Gastrocnemius medialis (tissue), 4 donors: ENCODE data around the gene FCHSD1. TPM values are rescaled to one million over a fixed set of nuclear protein-coding genes. Genes with fewer than 3 reads are reported as not detected.

ENCODE experiments used
- ATAC-seq, 2 donors: fragments of 150-250 bp; one replicate each; pipeline ENCODE4 v1.9.1; 2016
- DNase-seq, 2 donors: peaks; one replicate each; pipeline ENCODE4 v3.0.0-alpha.2; 2019
- H3K27ac ChIP-seq, 4 donors: fragments of 200-600 bp; sonication (generic); 1 replicate in 1 of 4; 2 replicates in 3 of 4; pipeline ENCODE4 v1.5.1; 2016 to 2018; ENCODE audit warnings: mild to moderate bottlenecking in 2 of 4, moderate library complexity in 1 of 4
- H3K27me3 ChIP-seq, 3 donors: fragments of 200-600 bp; sonication (generic) in 2 of 3; 1 replicate in 1 of 3; 2 replicates in 2 of 3; pipeline versions ENCODE4 v1.5.1 to v1.6.0; 2016 to 2019; ENCODE audit warnings: mild to moderate bottlenecking in 1 of 3, moderate library complexity in 1 of 3
- H3K36me3 ChIP-seq, 2 donors: fragments of 200-600 bp; sonication (generic) in 1 of 2; one replicate each; pipeline ENCODE4 v1.5.1; 2017 to 2018
- H3K4me1 ChIP-seq, 2 donors: fragments of 200-600 bp; sonication (generic) in 1 of 2; one replicate each; pipeline ENCODE4 v1.5.1; 2016 to 2017; ENCODE audit warnings: mild to moderate bottlenecking in 2 of 2
- H3K4me3 ChIP-seq, 4 donors: fragments of 200-600 bp; sonication (generic) in 3 of 4; 1 replicate in 1 of 4; 2 replicates in 3 of 4; pipeline ENCODE4 v1.5.1; 2016 to 2019; ENCODE audit warnings: mild to moderate bottlenecking in 2 of 4
- H3K9me3 ChIP-seq, 3 donors: fragments of 200-600 bp; sonication (generic) in 2 of 3; 1 replicate in 1 of 3; 2 replicates in 2 of 3; pipeline ENCODE4 v1.5.1; 2016 to 2019
- POLR2A ChIP-seq, 2 donors: fragments of 450-650 bp; IDR thresholded peaks; one replicate each; pipeline ENCODE4 v1.6.1; 2017; ENCODE audit warnings: antibody characterized with exemption in 2 of 2, mild to moderate bottlenecking in 2 of 2, moderate library complexity in 2 of 2
- in situ Hi-C, 4 donors: fragments of 200-750 bp; cut with MboI; loops; one replicate each; pipeline versions ENCODE4 v1.15.0 to v1.8.0; 2017; ENCODE audit warnings: low sequenced_read_pairs in 4 of 4
- intact Hi-C: fragments of 100-400 bp; cut with DNase I; formaldehyde crosslinking; loops from one replicate; pipeline ENCODE4 v1.15.1; 2023; ENCODE audit warnings: low total_unique reads
- total RNA-seq, 4 donors: library from RNA; depleted of rRNA; stranded (reverse); fragments of >200 nt; gene quantifications; one replicate each; pipeline versions ENCODE4 v1.1.0 to v1.2.3, GENCODE V29; 2016
- TF ChIP-seq, protein P1 (sequence below), 5 experiments: fragments of 450-650 bp in 3 of 5; fragments of 200-600 bp in 2 of 5; sonication (generic) in 2 of 5; IDR thresholded peaks in 4 of 5; conservative IDR thresholded peaks in 1 of 5; 1 replicate in 4 of 5; 2 replicates in 1 of 5; pipeline ENCODE4 v1.5.1; 2016 to 2019; ENCODE audit warnings: antibody characterized with exemption in 5 of 5, mild to moderate bottlenecking in 3 of 5, moderate library complexity in 3 of 5

FCHSD1 gene
- total RNA-seq, 4 donors from 2014 or later: 0.32 to 2.6 (median 0.65) TPM

DNA sequence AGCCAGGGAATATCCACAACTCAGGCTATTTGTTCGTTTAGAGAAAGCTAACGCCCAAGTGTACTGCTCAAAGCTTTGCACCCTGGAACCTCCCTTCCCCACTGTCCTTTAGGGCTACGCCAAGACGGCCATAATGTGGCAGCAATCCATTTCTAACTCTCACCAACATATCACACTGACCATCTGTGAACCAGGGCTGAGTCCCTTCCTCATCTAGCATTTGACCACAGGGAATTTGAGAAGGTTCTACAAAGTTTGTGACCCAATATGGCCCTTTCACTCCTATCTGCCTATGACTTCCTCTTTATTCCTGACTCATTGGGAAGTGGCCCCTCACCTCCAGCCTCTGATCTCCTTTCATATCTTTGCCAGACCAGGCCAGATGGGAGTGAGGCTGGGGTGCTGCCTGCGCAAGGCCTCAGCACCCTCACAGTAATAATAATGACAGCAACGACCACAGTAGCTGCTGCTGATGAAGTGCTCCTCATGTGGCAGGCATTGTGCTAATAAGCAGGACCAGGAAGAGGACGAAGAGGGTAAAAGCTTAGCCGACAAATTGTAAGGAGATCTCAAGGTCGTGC is 40.2 kb upstream of the FCHSD1 start:
- H3K4me3 ChIP-seq: no peak overlapping the region
- DNase-seq (no peak), ATAC-seq (no peak)
- H3K4me1 ChIP-seq: peaks cover 0 to 4% of the 10 kb centered on the region in 2 donors
- intact Hi-C loops (loop anchor here (10.0 kb wide), 1 partner anchor 453 kb away; no protein-coding TSS in a partner anchor), in situ Hi-C loops (loop anchor here (5.0 to 25.0 kb wide), 4 partner anchors 193 to 446 kb away; partner anchors contain the start of gene PCDH12 (in 2 of the 4))
- no peak overlapping the region for H3K27ac ChIP-seq
- H3K36me3 ChIP-seq: no peaks in the 10 kb centered on the region
- TF ChIP-seq POLR2A (IDR thresholded peaks at IDR 0.05): no peak
- TF ChIP-seq, protein P1, sequence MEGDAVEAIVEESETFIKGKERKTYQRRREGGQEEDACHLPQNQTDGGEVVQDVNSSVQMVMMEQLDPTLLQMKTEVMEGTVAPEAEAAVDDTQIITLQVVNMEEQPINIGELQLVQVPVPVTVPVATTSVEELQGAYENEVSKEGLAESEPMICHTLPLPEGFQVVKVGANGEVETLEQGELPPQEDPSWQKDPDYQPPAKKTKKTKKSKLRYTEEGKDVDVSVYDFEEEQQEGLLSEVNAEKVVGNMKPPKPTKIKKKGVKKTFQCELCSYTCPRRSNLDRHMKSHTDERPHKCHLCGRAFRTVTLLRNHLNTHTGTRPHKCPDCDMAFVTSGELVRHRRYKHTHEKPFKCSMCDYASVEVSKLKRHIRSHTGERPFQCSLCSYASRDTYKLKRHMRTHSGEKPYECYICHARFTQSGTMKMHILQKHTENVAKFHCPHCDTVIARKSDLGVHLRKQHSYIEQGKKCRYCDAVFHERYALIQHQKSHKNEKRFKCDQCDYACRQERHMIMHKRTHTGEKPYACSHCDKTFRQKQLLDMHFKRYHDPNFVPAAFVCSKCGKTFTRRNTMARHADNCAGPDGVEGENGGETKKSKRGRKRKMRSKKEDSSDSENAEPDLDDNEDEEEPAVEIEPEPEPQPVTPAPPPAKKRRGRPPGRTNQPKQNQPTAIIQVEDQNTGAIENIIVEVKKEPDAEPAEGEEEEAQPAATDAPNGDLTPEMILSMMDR (IDR thresholded peaks at IDR 0.05 in 4 of 5, conservative IDR thresholded peaks at IDR 0.05 in 1 of 5): no peak
- H3K27me3 ChIP-seq: no peaks in the 10 kb centered on the region
- no peaks in the 10 kb centered on the region for H3K9me3 ChIP-seq

DNA sequence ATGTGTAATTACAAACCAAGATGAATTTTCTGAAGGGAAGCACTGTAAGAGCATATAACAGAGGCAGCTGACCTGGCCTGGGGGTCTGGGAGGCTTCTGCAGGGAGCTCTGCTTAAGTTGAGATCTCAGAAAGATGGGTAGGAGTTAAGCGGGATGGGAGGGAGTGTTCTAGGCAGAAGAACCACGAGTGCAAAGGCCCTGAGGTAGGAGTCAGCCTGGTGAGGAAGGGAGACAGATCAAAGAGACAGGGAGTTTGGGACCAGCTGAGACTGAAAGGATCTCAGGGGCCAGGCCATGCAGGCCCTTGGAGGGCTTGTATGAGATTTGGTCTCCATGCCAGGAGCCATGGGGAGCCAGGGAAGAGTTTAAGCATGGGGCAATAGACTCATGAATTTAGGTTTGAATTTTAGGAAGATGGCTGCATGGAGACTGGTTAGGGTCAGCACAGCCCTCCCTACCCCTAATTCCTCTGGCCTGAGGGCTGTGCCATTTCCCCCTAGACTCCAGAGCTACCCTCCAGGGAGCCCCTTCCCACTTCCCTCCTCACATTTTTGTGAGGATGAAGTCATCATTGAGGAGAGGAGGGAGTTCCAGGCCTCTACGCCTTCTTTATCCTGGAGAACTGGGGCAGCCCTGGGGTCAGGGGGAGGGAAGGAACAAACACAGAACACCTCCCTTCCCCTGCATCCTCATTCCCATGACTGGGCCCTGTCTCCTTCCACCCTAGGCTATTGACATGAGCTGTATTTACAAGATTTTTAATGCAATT is 35.6 kb upstream of the FCHSD1 start:
- no peak for TF ChIP-seq POLR2A (IDR thresholded peaks at IDR 0.05)
- TF ChIP-seq, protein P1 (IDR thresholded peaks at IDR 0.05 in 4 of 5, conservative IDR thresholded peaks at IDR 0.05 in 1 of 5): no peak
- no peaks in the 10 kb centered on the region for H3K9me3 ChIP-seq
- intact Hi-C loops: no loop called here
- no peak for ATAC-seq
- H3K36me3 ChIP-seq: no peaks in the 10 kb centered on the region
- peaks cover 0 to 7% of the 10 kb centered on the region in 2 donors for H3K4me1 ChIP-seq
- in situ Hi-C loops: loop anchor here (5.0 to 25.0 kb wide), 2 partner anchors 270 to 450 kb away; partner anchors contain the start of gene PCDH12 (in 1 of the 4)
- no peak overlapping the region for H3K27ac ChIP-seq
- no peak for DNase-seq
- H3K27me3 ChIP-seq: peaks cover 0 to 2% (median under 1%) of the 10 kb centered on the region in 3 donors
- no peak overlapping the region for H3K4me3 ChIP-seq

DNA sequence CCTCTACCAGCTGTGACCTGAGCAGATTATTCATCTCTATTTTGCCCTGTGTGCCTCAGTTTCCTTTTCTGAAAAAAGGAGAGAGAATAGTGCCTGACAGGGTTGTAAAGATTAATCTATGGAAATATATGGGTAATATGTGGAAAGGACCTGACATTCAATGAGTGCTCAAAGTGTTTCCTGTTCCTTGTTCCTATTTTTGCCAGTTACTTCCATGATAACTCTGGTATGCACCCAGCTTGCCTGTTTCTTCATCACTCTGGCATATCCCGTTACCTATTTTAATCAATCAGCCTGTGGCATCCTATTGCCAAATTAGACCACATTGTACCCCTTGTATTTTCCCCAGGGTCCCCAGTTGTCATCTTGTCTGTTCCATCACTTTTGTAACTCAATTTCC is 34.4 kb upstream of the FCHSD1 start:
- peaks cover 0 to 7% of the 10 kb centered on the region in 2 donors for H3K4me1 ChIP-seq
- H3K4me3 ChIP-seq: no peak overlapping the region
- ATAC-seq: no peak
- in situ Hi-C loops (loop anchor here (5.0 to 25.0 kb wide), 2 partner anchors 272 to 452 kb away; partner anchors contain the start of gene PCDH12 (in 1 of the 4)), intact Hi-C loops (no loop called here)
- no peak for DNase-seq
- no peak overlapping the region for H3K27ac ChIP-seq
- H3K9me3 ChIP-seq: no peaks in the 10 kb centered on the region
- no peaks in the 10 kb centered on the region for H3K36me3 ChIP-seq
- H3K27me3 ChIP-seq: peaks cover 0 to 7% (median 2%) of the 10 kb centered on the region in 3 donors
- no peak for TF ChIP-seq POLR2A (IDR thresholded peaks at IDR 0.05)
- TF ChIP-seq, protein P1 (IDR thresholded peaks at IDR 0.05 in 4 of 5, conservative IDR thresholded peaks at IDR 0.05 in 1 of 5): no peak

DNA sequence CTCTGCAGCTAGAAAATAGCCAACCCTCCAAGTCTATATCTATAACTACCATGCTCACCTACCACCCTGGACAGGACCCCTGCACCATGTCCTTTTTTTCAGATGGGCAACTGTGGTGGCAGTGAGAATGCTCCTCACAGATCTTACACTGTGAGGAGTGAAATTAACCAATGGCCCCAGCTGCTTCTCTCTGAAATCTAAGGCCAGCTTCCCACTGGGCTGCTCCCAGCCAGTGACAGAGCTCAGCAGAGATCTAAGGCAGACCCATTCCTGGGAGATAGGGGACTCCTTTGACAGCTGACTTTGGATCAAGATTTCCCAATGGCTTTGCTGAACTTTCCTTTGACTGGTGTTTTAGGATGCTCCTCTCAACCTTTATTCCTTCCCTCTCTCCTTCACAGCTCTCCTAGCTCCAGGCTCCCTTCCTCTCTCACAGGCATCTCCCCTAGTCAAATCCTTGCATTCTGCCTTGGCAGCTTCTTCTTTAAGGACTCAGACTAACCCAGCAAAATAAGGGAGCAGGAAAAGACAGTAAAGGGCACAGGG is 32.5 kb upstream of the FCHSD1 start:
- no peak for ATAC-seq
- H3K27ac ChIP-seq: no peak overlapping the region
- H3K4me3 ChIP-seq: no peak overlapping the region
- TF ChIP-seq, protein P1 (IDR thresholded peaks at IDR 0.05 in 4 of 5, conservative IDR thresholded peaks at IDR 0.05 in 1 of 5): no peak
- TF ChIP-seq POLR2A (IDR thresholded peaks at IDR 0.05): no peak
- intact Hi-C loops: no loop called here
- no peaks in the 10 kb centered on the region for H3K9me3 ChIP-seq
- in situ Hi-C loops: loop anchor here (25.0 kb wide), 1 partner anchor 454 kb away; no protein-coding TSS in a partner anchor
- H3K36me3 ChIP-seq: no peaks in the 10 kb centered on the region
- DNase-seq: no peak
- peaks cover 0 to 7% of the 10 kb centered on the region in 2 donors for H3K4me1 ChIP-seq
- H3K27me3 ChIP-seq: peaks cover 0 to 7% (median 2%) of the 10 kb centered on the region in 3 donors
